Fibroblast of peridontal ligament (primary cell): ENCODE data around the gene ELOVL2.
A peak's percentile ranks its signal among the peaks of the same experiment; 100 is the strongest.

ENCODE experiments used
- DNase-seq: peaks from one replicate; pipeline ENCODE4 v3.0.0-alpha.2; 2010; ENCODE audit errors: extremely low read depth

The ELOVL2 gene

DNA sequence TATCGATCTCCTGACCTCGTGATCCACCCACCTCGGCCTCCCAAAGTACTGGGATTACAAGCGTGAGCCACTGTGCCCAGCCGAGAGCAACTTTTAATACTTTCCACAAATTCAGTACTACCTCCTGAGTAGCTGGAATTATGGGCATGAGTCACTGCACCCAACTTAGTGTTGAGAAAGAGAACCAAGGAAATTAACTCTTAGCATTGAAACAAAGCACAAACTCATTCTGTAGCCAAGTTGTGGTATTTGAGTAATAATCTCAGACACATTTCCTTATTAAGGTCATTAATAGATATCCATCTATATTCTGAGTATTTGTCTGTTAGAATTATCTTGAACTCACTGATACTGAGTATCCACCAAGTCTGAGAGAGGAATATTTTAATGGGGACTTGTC, 14.3 kb upstream of the ELOVL2 start:
- DNase-seq, result peak; percentile 6

DNA sequence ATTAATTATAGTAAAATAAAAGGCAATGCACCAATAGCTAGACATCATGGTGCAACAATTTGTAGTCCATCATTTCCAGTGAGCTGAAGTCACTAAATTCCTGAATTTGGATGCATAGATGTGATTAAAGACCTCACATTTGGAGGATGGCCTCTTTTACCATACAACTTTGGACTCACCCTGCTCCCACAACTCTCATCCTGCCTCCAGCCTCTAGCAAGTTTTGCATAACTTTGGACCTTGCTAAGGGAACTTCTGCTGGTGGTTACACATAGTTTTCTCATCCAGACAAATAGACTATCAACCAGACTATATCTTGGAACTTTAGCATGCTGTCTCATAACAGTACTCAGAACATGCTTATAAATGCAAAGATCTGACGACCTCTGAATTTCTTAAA, 12.8 kb upstream of the ELOVL2 start:
- no peak for DNase-seq

DNA sequence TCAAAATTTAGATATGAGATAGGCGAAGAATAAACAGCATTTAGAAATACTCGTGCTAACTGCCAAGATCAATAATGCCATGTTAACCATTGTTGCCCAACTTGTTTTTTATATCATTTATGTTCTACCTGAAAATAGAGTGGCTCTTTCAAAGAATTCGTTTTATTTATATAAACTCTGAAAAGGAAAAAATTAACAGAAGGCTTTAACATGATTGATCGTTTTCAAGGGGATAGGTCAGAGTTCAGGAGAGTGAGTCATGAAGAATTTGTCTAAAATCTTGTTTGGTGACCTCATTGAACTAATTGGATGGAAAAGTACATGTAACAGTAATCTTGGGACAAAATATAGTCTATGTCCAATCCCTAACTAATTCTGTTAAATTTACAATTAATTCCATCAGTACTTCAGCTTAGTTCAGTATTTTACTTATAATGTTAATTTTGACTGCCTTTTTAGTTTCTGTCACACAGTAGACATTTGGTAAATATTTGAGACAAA, 11.1 kb upstream of the ELOVL2 start:
- DNase-seq, result no peak

DNA sequence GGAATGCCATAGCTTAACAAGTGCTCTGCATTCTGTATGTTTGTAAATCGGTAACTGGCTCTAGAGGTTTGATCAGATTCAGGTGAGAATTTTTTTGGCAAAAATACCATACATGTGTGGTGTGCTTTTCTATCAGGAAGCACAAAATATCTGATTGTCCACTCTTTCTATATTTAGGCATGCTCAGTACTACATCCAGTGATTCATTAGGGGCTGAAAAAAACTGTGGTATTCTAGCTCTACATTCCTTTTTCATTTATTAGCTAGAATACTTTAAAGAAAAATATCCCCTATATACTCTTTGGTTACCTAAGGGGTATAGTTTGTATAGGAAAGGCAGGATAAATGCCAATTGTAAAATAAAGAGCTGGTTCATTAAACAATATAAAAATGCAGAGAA, 10.6 kb upstream of the ELOVL2 start:
- DNase-seq, result no peak

DNA sequence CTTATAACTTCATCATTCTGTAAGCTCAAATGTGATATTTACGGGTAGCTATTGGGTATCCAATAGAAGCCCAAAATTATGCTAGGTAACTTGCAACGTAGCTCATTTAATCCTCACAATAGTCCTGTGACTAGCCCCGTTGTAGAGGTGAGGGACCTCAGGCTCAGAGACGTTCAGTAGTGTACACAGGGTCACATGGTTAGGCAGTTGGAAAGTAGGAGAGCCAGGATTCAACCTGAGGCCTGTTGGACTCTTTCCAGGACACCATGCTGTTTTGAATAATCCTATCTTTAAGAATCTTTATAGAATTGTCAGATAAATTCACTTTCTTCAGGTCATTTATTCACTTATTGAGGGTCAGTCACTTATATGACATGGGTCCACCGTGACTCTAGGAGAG, 9.2 kb upstream of the ELOVL2 start:
- no peak for DNase-seq

DNA sequence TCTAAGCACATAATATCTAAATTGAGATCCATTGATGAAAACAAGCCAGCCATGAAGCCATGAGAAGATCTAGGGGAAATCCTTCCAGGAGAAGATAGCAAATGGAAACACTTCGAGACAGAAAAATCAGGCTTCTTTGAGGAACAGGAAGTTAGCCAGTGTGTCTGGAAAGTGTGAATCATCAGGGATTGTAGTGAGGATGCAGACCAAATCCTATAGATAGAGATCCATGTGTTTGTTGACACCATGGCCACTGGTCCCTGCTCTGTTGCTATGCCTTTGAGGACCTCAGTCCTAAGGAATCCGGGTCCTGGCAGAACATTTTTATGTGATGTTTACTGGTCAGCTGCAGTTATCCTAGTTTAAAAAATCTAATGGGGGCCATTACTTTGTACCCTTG, 6.6 kb upstream of the ELOVL2 start:
- peak; percentile 8 for DNase-seq

DNA sequence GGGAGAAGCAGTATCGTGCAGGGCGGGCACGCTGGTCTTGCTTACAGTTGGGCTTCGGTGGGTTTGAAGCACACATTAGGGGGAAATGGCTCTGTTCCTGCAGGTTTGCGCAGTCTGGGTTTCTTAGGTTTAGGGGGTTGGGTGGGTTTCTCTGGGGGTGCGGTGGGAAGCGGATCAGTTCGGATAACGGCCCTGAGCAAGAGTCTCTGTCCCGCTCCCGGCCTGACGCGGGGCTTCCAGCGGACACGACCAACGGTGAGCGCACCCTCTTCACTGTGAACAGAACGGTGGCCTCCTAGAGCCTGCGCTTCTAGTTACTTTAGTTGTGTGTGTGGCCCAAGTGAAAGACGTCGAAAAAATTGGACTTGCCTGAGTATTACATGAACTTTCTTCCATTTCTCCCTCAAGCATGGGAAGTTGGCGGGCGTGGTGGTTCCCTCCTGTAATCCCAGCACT, 635 bp upstream of the ELOVL2 start:
- no peak for DNase-seq

DNA sequence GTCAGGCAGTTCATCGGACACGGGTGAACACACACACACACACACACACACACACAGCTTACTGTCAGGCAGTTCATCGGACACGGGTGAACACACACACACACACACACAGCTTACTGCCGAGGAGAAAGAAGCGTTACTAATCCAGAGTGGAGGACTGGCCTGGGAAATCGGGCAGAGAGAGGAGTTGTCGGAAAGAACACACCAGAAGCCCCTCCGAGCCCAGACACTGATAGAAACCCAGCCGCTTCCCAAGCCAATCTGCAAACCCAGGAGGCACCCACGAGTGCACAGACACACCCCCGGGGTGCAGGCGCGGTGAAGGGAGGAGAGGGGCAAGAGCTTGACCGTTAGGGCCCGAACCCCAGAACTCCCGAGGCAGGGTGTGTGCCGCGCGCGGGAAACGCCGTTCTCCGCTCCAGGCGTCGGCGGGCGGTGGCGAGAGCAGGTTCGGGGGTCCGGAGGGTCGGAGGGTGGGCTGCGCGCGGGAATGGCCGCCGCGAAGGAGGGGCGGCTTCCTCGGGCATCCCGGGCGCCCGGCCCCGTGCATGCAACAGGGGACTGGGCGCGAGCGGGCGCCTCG, 636 bp downstream of the ELOVL2 start:
- DNase-seq, result peak; percentile 21

DNA sequence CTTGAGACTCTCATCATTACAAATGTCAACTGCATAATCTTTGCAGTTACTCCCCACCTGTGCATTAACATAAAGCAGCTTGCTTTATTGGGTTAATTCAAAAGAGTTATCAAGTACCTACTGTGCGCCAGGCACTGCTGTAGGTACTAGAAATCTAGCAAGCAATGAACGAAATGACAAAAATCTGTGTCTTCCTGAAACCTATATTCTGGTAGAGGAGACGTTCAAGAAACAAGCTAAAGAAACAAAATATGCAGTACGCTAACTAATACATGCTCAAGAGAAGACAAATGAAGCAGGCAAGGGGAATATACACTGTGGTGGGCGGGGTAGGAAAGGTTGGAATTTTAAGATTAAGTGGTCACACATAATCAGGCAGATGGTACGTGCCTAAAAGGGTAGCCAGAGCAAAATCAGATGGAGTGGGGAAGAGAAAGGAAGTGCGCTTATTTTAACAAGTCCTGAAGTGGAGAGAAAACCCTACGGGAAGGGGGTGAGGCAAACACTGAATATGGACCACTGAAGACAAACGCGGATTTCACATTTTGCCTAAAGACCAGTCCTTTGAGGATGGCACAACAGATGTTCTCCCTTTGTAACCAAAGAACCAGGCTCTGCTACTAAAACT, 1.2 kb downstream of the ELOVL2 start:
- no peak for DNase-seq

DNA sequence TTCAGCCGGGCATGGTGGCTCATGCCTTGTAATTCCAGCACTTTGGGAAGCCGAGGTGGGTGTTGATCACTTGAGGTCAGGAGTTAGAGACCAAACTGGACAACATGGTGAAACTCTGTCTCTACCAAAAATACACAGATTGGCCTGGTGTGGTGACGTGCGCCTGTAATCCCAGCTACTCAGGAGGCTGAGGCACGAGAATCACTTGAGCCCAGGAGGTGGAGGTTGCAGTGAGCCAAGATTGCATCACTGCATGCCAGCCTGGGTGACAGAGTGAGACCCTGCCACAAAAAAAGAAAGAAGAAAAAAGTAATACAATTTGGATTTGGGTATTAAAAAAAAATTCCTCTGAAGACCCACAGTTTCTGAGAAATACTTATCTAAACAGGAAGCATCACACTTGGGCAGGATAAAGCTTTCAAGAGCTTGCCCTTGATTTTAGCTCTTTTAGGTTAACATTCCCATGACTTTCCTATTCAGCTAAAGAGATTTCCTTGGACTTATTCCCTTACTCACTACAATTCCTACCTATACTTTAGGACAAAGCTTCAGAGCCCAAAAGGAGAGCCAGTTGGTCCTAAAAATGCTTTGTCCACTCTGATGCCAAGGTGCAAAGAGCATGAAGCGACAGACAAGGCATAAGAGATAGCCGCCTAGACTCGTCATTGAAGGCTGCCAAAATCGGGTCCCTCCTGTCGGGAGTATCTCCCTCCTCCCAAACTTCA, 1.9 kb downstream of the ELOVL2 start:
- DNase-seq, result no peak

DNA sequence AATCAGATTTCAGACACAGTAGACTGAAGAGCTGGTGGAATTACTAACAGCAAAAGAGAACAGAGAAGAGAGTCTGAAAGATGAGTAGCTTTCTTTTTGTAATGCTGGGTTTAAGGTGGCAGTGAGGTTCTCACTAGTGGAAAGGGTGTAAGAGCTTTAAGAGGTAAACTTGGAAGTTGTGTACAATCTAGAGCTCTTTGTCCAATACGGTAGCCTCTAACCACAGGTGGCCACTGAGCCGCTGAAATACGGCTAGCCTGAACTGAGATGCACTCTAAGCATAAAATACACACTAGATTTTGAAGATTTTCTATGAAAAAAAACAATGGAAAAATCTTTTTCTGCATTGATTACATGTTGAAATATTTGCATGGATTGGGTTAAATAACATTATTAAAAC, 4.0 kb downstream of the ELOVL2 start:
- no peak for DNase-seq

DNA sequence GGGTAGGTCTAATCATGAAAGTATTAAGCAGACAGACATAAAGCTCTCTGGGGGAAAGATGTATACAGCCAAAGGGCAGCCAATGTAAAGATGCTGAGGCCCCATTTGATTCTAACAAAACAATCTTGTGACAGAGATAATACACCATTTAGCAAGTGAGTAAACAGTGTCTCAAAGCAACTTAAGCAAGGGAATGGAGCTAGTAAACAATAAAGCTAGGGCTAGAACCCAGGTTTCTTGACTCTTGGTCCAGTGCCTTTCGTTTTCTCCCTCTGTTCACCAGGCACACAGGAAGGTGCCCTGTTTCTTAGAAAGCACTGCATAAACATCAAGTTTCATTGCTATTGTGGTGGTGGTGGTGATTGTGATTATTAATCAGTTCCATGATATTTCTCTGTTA, 5.1 kb downstream of the ELOVL2 start:
- DNase-seq, result no peak

DNA sequence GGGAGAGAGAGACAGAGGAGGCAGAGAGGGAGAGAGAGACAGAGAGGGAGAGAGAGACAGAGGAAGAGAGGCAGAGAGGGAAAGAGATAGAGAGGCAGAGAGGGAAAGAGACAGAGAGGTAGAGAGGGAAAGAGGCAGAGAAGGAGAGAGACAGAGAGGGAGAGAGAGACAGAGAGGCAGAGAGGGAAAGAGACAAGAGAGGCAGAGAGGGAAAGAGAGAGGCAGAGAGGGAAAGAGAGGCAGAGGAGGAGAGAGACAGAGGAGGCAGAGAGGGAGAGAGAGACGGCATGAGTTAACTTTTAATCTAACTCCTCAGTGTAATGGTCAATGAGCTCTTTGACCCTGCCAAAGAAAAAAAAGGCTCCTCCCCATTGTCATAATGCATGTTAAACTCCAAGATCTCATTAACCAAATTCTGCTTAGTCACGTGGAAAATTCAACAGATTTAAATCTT, 7.1 kb downstream of the ELOVL2 start:
- no peak for DNase-seq

DNA sequence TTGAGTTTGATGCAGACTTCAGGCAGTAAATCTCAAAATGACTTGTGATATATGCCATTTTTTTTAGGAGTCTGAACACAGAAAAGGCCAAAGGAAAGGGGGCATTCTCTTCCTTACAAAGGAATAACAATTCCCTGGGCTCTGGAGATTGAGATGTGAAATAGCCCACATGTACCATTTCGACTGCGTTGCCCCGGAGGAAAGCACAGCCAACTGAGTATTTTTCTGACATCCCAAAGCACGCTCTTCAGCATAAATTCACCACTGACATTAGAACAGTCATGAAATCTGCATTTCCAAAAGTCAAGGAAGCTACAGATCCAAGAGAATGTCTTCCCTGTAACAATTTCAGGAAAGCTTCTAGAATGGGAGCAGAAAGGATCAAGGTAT, 7.8 kb downstream of the ELOVL2 start:
- no peak for DNase-seq

DNA sequence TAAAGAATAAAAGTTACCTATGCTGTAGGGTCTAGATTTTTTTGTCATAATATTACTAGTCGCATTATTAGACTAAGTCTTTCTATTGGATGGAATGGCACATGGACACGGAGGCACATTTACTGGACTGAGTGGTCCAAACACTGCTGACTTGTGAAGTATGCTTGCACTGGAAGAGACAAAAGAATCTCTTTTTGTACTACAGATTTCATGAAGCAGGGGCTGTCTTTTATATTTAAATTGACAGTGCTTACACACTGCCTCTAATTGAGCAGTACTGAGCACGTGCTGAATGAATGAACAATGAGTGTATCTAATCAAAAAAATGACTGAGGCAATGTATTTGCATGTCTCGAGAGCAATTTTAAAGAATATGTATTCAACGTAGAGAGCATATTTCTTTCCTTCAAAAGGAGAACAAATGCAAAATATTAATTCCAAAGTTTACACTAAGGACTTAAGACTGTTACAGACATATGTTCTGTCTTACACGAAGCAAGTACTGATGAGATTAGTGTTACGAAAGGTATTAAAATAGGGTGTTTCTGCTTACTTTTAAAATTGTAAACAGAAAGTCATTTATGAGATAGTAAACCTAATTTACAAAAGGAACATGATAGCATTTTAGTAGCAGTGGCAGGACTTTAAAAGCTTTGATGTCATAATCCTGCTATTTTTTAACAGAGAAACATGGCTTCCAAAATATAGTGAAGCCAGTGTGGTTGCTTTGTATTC, 8.3 kb downstream of the ELOVL2 start:
- DNase-seq, result no peak

DNA sequence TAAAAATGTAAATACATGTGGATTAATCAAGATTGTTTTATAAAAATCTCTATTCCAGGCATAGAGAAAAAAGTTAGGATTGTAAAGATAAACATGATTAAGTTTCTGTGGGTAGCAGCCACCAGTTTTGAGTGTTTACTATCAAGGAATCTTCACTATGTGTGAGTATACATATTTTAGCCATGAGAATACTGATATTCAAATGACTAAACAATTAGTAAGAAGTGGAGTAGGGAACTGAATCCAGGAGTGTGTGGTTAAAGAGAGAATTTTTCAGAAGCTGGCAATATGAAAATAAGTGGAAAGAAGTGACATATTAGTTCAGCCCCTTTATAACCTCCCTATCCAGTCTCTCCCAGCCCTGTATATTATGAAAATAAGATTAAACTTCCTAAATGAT, 10.3 kb downstream of the ELOVL2 start:
- peak; percentile 78 for DNase-seq

DNA sequence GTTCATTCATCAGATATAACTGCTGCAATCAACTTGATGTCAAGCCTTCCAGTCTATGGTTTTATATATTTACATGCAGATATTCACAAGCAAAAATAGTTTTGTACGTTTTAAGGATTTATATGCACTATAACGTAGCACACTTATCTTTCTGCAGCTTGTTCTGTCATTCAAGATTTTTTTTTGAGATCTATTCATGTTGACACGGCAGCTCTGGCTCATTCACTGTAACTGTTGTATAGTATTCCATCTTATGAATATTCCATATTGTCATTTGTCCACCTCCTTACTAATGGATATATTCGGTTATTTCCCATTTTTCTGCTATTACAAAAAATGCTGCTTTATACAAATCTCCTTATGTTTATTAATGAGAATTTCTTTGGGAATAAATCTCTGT, 13.2 kb downstream of the ELOVL2 start:
- DNase-seq, result no peak

DNA sequence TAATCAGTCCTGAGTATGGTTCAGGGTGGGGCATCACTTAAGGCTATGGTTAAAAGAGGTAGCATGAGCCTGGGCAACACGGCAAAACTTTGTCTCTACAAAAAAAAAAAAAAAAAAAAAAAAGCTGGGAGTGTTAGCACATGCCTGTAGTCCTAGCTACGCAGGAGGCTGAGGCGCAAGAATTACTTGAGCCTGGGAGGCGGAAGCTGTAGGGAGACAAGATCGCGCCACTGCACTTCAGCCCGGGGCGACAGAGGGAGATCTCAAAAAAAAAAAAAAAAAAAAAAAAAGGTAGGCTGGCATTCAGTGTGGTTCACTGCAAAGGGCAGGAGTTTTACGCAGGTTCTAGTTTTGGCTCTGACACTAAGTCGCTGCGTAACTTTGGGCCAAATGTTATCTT, 15.1 kb downstream of the ELOVL2 start:
- no peak for DNase-seq

DNA sequence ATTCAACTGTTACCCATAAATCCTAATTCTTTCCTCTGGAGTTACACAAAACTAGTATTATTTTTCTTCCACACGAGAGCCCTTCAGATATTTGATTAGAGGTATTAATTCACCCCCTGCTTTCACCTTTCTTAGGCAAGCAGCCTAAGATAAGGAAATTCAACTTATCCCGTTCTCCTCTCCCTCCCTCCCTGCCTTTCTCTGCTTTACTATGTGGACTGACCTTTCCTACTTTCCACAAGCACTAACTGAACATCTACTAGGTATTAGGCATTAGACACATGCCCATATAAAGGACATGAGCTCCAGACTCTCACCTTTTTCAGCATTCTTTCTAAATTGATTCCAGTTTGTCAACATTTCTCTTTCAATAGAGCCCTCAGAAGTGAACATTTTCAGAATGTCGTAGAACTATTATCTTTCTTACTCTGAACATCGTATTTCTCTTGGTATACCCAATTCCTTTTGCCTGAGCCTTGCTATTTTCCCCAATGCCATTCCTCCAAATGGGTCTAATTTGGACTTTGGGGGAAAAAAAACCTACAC, 16.5 kb downstream of the ELOVL2 start:
- no peak for DNase-seq

DNA sequence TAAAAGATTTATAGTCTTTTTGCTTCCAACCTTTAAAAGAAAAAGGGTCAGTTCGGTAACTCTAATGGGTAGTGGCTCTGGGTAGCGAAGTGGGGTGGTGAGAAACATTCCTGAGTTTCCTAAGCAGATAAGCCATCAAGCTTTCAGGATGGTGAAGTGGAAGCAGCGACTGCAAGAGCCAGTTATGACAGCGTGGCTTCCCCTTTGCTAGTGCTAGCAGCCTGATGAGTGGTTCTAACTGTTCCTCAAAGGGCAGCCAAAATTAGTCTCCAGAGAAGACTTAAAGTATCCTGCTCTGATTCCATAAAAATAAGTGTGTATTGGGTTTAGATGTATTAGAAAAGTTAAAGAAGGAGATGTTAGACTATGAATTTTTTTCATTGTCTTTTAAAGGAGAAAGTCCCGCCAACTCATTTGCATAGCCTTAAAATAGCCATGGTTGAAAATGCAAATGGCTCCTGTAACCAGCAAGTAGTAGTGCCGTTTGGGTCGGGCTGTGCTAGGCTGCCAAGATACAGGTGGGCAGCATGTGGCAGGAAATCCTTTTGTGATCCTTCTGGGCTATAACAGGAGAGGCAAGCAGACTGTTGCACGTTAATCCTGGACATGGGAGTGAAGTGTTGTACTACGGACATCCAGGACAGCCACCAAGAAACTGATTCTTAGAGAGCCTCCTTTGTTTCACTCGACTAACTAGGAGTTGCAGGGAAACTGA, 18.0 kb downstream of the ELOVL2 start:
- DNase-seq, result no peak

DNA sequence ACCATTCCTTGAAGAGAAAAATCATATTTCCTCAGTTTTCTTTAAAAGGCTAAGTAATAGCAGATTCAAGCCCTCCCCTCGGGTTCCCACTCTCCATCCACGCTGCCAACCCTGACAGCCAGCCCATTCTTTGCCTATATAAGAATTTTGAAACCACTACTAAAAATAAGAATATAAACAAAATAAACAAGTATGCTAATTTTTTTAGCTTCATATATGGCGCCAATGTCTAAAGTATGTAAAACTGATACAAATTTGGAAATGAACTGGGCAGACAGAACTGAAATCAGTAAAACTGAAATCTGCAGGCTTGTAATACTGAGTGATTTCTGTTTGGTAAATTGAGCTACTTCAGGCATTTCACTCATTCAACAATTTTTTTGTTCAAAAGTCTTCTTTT, 19.0 kb downstream of the ELOVL2 start:
- DNase-seq, result no peak

DNA sequence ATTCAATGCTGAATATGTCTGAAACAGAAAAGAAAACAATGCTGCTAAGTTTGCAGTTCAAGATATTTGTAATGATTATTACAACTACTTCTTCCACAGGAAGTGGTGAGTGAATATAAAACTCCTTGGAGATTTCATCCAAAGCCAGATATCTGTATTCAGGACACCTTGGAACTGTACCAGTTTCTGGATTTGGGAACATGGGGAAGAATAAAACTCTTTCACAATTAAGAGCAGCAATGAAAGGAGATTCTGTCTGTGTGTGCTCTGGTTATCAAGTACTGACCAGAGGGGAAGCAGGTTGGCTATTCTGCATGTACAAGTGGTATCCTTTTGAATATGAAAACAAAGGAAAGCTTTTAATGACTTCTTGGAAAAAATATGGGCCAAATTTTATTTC, 21.1 kb downstream of the ELOVL2 start:
- DNase-seq, result no peak
